ENCODE results near the gene PRDX4.
"Not testable (repeated sequence)": the region's sequence is repeated elsewhere in the genome, so short reads cannot be mapped to it uniquely, and the experiment has no call there.

PRDX4 gene

GRCh38 chrX:23667239-23668177 is at the start of gene PRDX4:
TSS of gene PRDX4 (plus strand) at chrX:23667493. CDS start at chrX:23667571, 78 bp downstream.
- peak; percentile 67 for DNase-seq

- no peak for DNase-seq
Observed at GRCh38 chrX:23621621-23622265, 45.5 kb upstream of the PRDX4 start.

- DNase-seq: no peak
Observed at GRCh38 chrX:23623797-23624196, 43.5 kb upstream of the PRDX4 start.

- DNase-seq: no peak
Observed at GRCh38 chrX:23626651-23627050, 40.6 kb upstream of the PRDX4 start.

DNA sequence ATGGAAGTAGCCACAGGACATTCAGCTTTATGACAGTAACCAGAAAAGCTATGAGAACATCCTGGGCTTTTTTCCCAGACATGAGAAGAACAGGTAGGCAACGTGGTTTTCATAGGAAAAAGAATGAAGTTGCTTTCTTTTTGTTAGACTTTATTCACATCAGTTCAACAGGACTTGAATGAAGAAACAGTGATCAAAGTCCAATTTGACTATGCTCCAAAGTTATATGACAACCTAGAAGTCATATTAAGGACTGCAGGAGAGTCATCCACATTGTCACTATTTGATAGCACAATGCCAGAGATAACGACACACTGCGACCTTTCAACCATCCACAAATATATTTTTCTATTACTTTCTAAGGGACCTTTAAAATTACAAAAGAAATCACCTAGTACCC is 39.2 kb upstream of the PRDX4 start:
- DNase-seq: no peak

GRCh38 chrX:23631136-23631535 is 36.2 kb upstream of the PRDX4 start:
- no peak for DNase-seq

- no peak for DNase-seq
Observed at GRCh38 chrX:23633834-23634580, 33.3 kb upstream of the PRDX4 start.

GRCh38 chrX:23637187-23637586 is 30.1 kb upstream of the PRDX4 start:
- no peak for DNase-seq

GRCh38 chrX:23643020-23643419 is 24.3 kb upstream of the PRDX4 start:
- no peak for DNase-seq

- no peak for DNase-seq
Observed at GRCh38 chrX:23644744-23645143, 22.5 kb upstream of the PRDX4 start.

DNA sequence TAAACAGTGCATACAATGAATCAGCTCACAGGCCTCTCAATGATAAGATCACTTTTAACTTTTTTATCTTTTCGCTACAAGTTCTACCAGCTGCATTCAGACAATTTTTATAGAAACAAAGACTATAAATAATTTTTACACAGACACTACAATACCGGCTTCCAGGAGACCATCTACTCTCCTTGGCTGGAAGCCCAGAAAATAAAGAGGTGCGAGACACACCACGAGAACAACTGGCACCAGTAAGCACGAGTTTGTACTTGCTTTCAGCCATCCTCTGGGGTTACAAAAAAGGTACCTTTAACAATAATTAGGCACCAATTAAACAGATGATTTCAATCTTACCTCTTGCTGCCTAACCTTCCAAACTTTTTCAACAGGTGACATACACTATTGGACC is 11.2 kb upstream of the PRDX4 start:
- no peak for DNase-seq

GRCh38 chrX:23656684-23657083 is 10.6 kb upstream of the PRDX4 start:
- no peak for DNase-seq

GRCh38 chrX:23659339-23659738 is 8.0 kb upstream of the PRDX4 start:
- no peak for DNase-seq

GRCh38 chrX:23660083-23660765 is 7.1 kb upstream of the PRDX4 start:
- not testable (repeated sequence) for DNase-seq

GRCh38 chrX:23660766-23661132 is 6.5 kb upstream of the PRDX4 start:
- DNase-seq: no peak

DNA sequence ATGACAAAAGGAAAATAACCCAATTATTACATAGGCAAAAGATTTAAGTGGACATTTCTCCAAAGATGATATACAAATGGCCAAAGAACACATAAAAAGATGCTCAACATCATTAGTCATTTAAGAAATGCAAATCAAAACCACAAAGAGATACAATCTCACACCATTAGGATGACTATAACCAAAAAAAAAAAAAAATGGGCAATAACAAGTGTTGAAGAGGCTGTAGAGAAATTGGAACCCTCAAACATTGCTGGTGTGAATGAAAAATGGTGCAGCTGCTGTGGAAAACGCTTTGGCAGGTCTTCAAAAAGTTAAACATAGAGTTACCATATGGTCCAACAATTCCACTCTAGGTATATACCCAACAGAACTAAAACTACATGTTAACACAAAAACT is 5.6 kb upstream of the PRDX4 start:
- peak; percentile 1 for DNase-seq

- DNase-seq: peak; percentile 51
Observed at GRCh38 chrX:23662187-23662586, 5.1 kb upstream of the PRDX4 start.

DNA sequence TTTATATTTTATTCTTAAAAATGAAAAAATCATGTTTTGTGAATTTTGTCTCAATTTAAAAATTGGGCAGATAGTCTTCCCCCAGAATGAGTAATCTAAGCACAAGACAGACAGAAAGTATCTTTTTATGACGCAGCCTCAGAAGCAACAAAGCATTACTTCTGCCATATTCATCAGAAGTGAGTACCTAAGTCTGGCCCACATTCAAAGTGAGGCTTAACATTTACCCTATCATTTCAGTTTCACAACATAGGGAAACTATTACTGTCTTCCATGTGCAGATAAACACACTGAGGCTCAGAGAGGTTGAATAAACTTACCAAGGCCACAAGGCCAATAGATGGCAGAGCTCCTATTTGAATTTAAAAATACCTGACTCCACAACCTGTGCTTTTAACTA is 4.4 kb upstream of the PRDX4 start:
- DNase-seq: peak; percentile 18

GRCh38 chrX:23664496-23664895 is 2.8 kb upstream of the PRDX4 start:
- DNase-seq: no peak

DNA sequence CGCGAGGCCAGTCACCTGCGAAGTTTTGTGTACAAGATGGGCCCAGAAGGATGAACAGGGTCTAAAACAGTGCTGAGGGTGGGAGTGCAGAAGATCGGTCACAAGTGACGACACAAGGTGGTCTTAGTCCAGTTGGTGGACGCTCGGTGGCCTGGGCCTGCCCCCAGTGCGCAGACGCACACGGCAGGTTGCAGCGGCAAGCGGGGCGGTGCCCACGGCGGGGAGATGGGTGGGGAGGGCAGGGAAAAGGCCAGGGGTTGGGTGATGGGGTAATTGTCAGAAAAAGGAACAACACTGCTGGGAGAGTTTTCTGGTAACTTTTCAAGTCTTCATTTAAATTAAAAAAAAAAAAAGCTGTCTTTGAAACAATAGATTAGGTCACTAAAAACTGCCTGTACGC is 1.0 kb upstream of the PRDX4 start:
- no peak for DNase-seq

DNA sequence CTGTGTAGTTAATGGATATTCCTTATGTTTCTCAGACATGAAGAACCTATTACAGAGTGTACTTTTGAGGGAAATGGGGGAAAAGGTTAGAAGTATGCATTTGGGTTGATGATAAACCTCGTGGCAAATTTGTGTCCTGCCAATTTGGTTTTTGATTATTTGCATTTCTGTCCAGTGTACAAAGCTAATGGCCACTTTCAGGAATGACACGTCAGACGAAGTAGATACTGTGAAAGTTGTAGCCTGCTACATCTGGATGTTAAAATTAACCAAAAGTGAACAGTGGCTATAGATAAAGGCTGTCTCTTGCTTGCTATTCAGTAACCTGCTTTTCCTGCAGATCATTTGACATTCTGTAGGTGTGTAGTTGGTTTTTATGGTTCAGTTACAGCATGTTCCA is 1.0 kb downstream of the PRDX4 start:
- no peak for DNase-seq

DNA sequence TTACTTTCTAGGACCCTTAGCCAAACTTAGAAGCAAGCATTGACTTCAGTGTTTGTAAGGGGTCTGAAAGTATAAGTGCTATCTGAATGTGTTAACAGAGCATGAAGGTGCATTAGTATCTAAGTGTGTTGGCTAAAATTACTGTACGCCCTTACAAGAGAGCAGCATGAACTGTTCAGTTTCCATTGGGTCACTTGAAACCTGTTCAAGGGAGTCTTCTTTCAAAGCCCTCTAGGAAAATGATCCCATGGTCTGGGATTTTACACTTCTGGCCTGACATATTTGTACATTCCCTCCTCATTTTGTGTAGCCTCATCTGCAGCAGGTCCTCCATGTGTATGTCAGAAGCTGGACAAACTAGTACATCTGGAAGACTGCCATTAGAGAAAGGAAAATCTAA is 3.2 kb downstream of the PRDX4 start:
- no peak for DNase-seq

GRCh38 chrX:23673108-23673507 is 5.8 kb downstream of the PRDX4 start:
- DNase-seq: no peak
